Endothelial cell of umbilical vein (primary cell): ENCODE results near the gene NCAPH2. TPM values are rescaled to one million over a fixed set of nuclear protein-coding genes. Genes with fewer than 3 reads are reported as not detected.

Experiments used
- BruUV-seq: library from RNA; stranded (reverse); fragments of 400-500 nt; replicated peaks from 2 replicates; lab custom pipeline; 2021; lab: Mats Ljungman, UMichigan
- CTCF ChIA-PET: fragments of 300-600, 350-600 bp; sonication (Branson Sonifier 250); formaldehyde crosslinking; loops from one replicate; lab custom pipeline; 2021; ENCODE audit warnings: antibody characterized with exemption, inconsistent platforms; lab: Charles Lee
- POLR2A ChIA-PET: fragments of 300-600, 350-600 bp; sonication (Branson Sonifier 250); formaldehyde crosslinking; loops from one replicate; lab custom pipeline; 2021; ENCODE audit warnings: antibody characterized with exemption, inconsistent platforms; lab: Charles Lee
- DNase-seq: peaks from one replicate; pipeline ENCODE4 v3.0.0-alpha.2; 2011; ENCODE audit warnings: low read depth, low spot score
- FAIRE-seq: peaks from 2 replicates; lab custom pipeline; 2011; peaks lifted over from hg19 to GRCh38; lab: Jason Lieb, UNC
- H2AFZ ChIP-seq: 2 replicates; pipeline ENCODE4 v1.6.0; 2012; ENCODE audit warnings: low read depth, low read length, control low read depth, inconsistent platforms
- H3K27ac ChIP-seq: 2 replicates; pipeline ENCODE4 v1.5.1; 2011; ENCODE audit warnings: low read depth, mild to moderate bottlenecking, control low read depth, low read length, moderate library complexity; ENCODE audit not compliant: insufficient read depth
- H3K27me3 ChIP-seq, 2 experiments: 2 replicates each; pipeline versions ENCODE4 v1.6.0 to v1.6.1; 2011; ENCODE audit warnings: low read length in 2 of 2, mixed read lengths in 1 of 2; ENCODE audit not compliant: control insufficient read depth in 2 of 2, insufficient read depth in 2 of 2
- H3K36me3 ChIP-seq, 2 experiments: 2 replicates in 1 of 2; 3 replicates in 1 of 2; pipeline ENCODE4 v1.5.1; 2011; ENCODE audit warnings: low read length in 2 of 2, mild to moderate bottlenecking in 1 of 2, moderate library complexity in 1 of 2; ENCODE audit not compliant: control insufficient read depth in 2 of 2, insufficient read depth in 2 of 2; ENCODE audit errors: extremely low read depth in 1 of 2
- H3K4me1 ChIP-seq: 3 replicates; pipeline ENCODE4 v1.5.1; 2011; ENCODE audit warnings: mild to moderate bottlenecking, low read length; ENCODE audit not compliant: control insufficient read depth, insufficient read depth; ENCODE audit errors: extremely low read depth
- H3K4me2 ChIP-seq: 2 replicates; pipeline ENCODE4 v1.6.1; 2011; ENCODE audit warnings: low read length, control low read depth, mixed read lengths; ENCODE audit not compliant: insufficient read depth
- H3K4me3 ChIP-seq, 3 experiments: fragments of 200-600 bp in 1 of 3; sonication (generic), shearing (Covaris generic) in 1 of 3; replicated peaks in 1 of 3; 2 replicates each; pipeline ENCODE4 v1.5.1; 2011 to 2016; ENCODE audit warnings: control low read depth in 3 of 3, low read length in 3 of 3, mild to moderate bottlenecking in 2 of 3, inconsistent platforms in 1 of 3, low read depth in 1 of 3, moderate library complexity in 1 of 3; ENCODE audit not compliant: insufficient read depth in 1 of 3
- H3K79me2 ChIP-seq: 2 replicates; pipeline ENCODE4 v1.6.0; 2012; ENCODE audit warnings: low read length, inconsistent platforms; ENCODE audit not compliant: control insufficient read depth, insufficient read depth
- H3K9ac ChIP-seq: replicated peaks from 2 replicates; pipeline ENCODE3; 2011; ENCODE audit warnings: low read length, control low read depth; ENCODE audit not compliant: insufficient read depth; ENCODE audit errors: extremely low read depth
- H3K9me1 ChIP-seq: replicated peaks from 3 replicates; pipeline ENCODE4 v1.6.0; 2011; ENCODE audit warnings: mild to moderate bottlenecking, low read length; ENCODE audit not compliant: control insufficient read depth, insufficient read depth; ENCODE audit errors: extremely low read depth
- H3K9me3 ChIP-seq: replicated peaks from 2 replicates; pipeline ENCODE4 v1.5.1; 2012; ENCODE audit warnings: low read length, inconsistent platforms; ENCODE audit not compliant: control insufficient read depth, insufficient read depth
- H4K20me1 ChIP-seq: replicated peaks from 2 replicates; pipeline ENCODE3; 2011; ENCODE audit warnings: mild to moderate bottlenecking, low read length; ENCODE audit not compliant: control insufficient read depth, insufficient read depth; ENCODE audit errors: extremely low read depth
- CTCF ChIP-seq, 2 donors: IDR thresholded peaks; 1 replicate in 1 of 2; 2 replicates in 1 of 2; pipeline ENCODE4 v1.5.1; 2011; ENCODE audit warnings: low read length in 2 of 2, mild to moderate bottlenecking in 2 of 2, moderate library complexity in 2 of 2, control low read depth in 1 of 2, inconsistent platforms in 1 of 2, low read depth in 1 of 2; ENCODE audit not compliant: insufficient read depth in 1 of 2; ENCODE audit errors: extremely low read depth in 1 of 2
- GATA2 ChIP-seq: IDR thresholded peaks from 2 replicates; pipeline ENCODE4 v1.7.0; 2011; ENCODE audit warnings: low read depth, mild to moderate bottlenecking, moderate library complexity, mixed read lengths, low read length; ENCODE audit not compliant: insufficient read length, insufficient read depth
- MYC ChIP-seq: IDR thresholded peaks from one replicate; pipeline ENCODE4 v1.6.1; 2011; ENCODE audit warnings: mild to moderate bottlenecking, low read depth, low read length
- POLR2A ChIP-seq: IDR thresholded peaks from 2 replicates; pipeline ENCODE4 v1.6.1; 2012; ENCODE audit warnings: low read depth, mild to moderate bottlenecking, control low read depth, low read length
- POLR2AphosphoS5 ChIP-seq: IDR thresholded peaks from 2 replicates; pipeline ENCODE4 v1.6.1; 2012; ENCODE audit warnings: low read depth, mild to moderate bottlenecking, control low read depth, low read length, moderate library complexity; ENCODE audit not compliant: insufficient read depth
- dilution Hi-C: fragments of 300-500 bp; cut with MboI; formaldehyde crosslinking; loops from one replicate; pipeline ENCODE4 v1.15.0; 2019; ENCODE audit warnings: low sequenced_read_pairs; ENCODE audit not compliant: extremely low pct_ligation_motif_present
- intact Hi-C: fragments of 100-400 bp; cut with micrococcal nuclease; formaldehyde crosslinking; loops from one replicate; pipeline ENCODE4 v1.10.0; 2022
- polyA plus RNA-seq, 4 experiments: library from polyadenylated mRNA; depleted of rRNA in 3 of 4; stranded (reverse) in 3 of 4; unstranded in 1 of 4; fragments of >200 nt; gene quantifications; 2 replicates each; pipeline versions ENCODE4 v1.2.1 to v1.2.3, GENCODE V29; 2011 to 2012; ENCODE audit warnings: missing spikeins in 1 of 4
- total RNA-seq: library from RNA; stranded (reverse); gene quantifications from 2 replicates; pipeline ENCODE4 v1.2.3, GENCODE V29; 2021
- TF ChIP-seq, protein P1 (sequence below): IDR thresholded peaks from 2 replicates; pipeline ENCODE4 v1.6.1; 2011; ENCODE audit not compliant: insufficient read depth, insufficient read length

NCAPH2 gene
- total and polyA plus RNA-seq, 2 donors (not counting 3 experiments of a cell fraction or from before 2014, with no cell fraction given): 42.4 to 43.2 TPM

- Histone ChIP-seq H3K79me2 (no peaks in the 10 kb centered on the region), H3K27me3 (peaks cover 0 to 5% of the 10 kb centered on the region in 2 experiments), H3K4me1 (no peaks in the 10 kb centered on the region), H3K9ac (no peak overlapping the region), H3K36me3 (no peaks in the 10 kb centered on the region), H3K9me1 (no peaks in the 10 kb centered on the region), H3K9me3 (no peaks in the 10 kb centered on the region), H3K4me2 (no peak overlapping the region), H2AFZ (no peak overlapping the region), H4K20me1 (no peaks in the 10 kb centered on the region), H3K27ac (no peak overlapping the region), H3K4me3 (no peak overlapping the region)
- TF ChIP-seq MYC (no peak), GATA2 (no peak), POLR2AphosphoS5 (no peak), CTCF (IDR thresholded peaks at IDR 0.05; ENCODE audit: extremely low read depth in 1 of 2, insufficient read depth in 1 of 2, low read depth in 1 of 2, low read length in 2 of 2) (no peak), POLR2A (no peak)
- TF ChIP-seq, protein P1, sequence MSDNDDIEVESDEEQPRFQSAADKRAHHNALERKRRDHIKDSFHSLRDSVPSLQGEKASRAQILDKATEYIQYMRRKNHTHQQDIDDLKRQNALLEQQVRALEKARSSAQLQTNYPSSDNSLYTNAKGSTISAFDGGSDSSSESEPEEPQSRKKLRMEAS: no peak
- dilution Hi-C loops: no loop called here
- intact Hi-C loops: no loop called here
- DNase-seq (no peak), FAIRE-seq (no peak)
- ChIA-PET POLR2A (no interaction called here), CTCF (interaction anchor here (0.9 to 1.8 kb wide), 2 partner anchors 9 to 52 kb away, joined by 4 to 5 read pairs; no protein-coding TSS in a partner anchor)
- BruUV-seq: no TSS peak
Observed at GRCh38 chr22:50569041-50569459, 61.0 kb downstream of the NCAPH2 start.
